Measurements from ENCODE around the gene FAM20A.

The FAM20A gene

GRCh38 chr17:68567035-68567434 is 34.1 kb downstream of the FAM20A start:
- DNase-seq = no peak
- peaks cover 8% of the 10 kb centered on the region for H3K27me3 Mint-ChIP-seq
- H3K4me3 Mint-ChIP-seq = no peak overlapping the region
- ATAC-seq = no peak
- H3K27ac Mint-ChIP-seq = no peak overlapping the region
- no peaks in the 10 kb centered on the region for H3K4me1 Mint-ChIP-seq
- no peaks in the 10 kb centered on the region for H3K9me3 Mint-ChIP-seq

- Mint-ChIP-seq H3K27me3 (peaks cover 8% of the 10 kb centered on the region), H3K4me3 (no peak overlapping the region), H3K4me1 (no peaks in the 10 kb centered on the region), H3K9me3 (no peaks in the 10 kb centered on the region), H3K27ac (no peak overlapping the region)
- ATAC-seq (no peak), DNase-seq (no peak)
Observed at GRCh38 chr17:68566442-68566738, 34.8 kb downstream of the FAM20A start.

DNA sequence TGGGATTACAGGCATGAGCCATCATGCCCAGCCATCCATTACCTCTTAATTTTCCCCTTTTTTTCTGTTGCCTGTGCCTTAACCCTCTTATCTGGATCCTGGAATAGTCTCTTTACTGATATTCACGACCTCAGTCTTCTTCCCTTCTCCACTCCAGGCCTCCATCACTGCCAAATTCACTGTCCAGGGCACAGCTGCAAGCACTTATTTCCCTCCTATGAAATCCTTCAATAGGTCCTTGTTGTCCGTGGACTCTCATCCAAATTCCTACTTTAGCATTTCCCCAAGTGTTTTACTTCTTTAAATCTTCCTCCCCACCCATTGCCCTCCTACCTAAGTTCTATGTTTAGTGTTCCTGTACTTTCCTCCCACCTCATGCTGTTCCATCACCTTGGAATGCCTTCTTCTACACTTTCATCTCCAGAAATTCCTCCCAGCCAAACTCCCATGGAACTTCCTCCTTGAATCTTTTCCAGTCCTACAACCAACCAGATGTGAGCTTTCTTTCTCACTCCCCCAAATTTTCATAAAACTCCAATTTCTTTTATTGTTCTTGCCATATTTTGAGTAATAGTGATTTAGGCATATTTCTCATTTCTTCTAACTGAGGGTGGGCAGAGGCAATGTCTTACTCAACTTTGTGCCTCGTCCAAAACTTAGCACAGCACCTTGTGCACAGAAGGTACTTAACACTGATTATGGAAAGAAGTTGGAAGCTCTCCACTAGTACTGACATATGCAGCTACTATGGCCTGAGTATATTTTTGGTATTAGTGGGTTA is 35.3 kb downstream of the FAM20A start:
- Mint-ChIP-seq H3K4me1 (no peaks in the 10 kb centered on the region), H3K27me3 (peaks cover 8% of the 10 kb centered on the region), H3K9me3 (no peaks in the 10 kb centered on the region), H3K27ac (no peak overlapping the region), H3K4me3 (no peak overlapping the region)
- ATAC-seq (no peak), DNase-seq (no peak)

- Mint-ChIP-seq H3K9me3 (no peaks in the 10 kb centered on the region), H3K4me3 (no peak overlapping the region), H3K4me1 (no peaks in the 10 kb centered on the region), H3K27ac (no peak overlapping the region), H3K27me3 (peaks cover 8% of the 10 kb centered on the region)
- no peak for DNase-seq
- no peak for ATAC-seq
Observed at GRCh38 chr17:68564415-68565111, 36.6 kb downstream of the FAM20A start.

DNA sequence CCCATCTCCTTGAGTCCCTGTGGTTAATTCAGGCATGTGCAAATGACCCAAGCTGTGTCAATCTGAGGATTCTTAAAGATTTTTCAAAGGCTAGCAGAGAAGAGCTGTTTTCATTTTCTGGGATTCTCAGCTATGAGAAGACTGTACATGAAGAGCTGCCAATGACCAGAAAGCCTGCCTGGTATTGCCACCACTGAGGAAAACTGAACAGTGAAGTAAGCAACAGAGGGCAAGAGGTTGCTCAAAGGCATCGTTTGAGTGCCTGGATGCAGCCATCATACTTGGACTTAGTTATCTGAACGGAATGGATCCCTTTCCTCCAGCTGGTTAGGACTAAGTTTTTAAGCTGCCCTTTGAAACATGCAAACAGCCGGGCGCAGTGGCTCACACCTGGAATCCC is 38.4 kb downstream of the FAM20A start:
- H3K4me3 Mint-ChIP-seq = no peak overlapping the region
- H3K27me3 Mint-ChIP-seq = peaks cover 8% of the 10 kb centered on the region
- ATAC-seq (no peak), DNase-seq (no peak)
- H3K27ac Mint-ChIP-seq = no peak overlapping the region
- no peaks in the 10 kb centered on the region for H3K4me1 Mint-ChIP-seq
- H3K9me3 Mint-ChIP-seq = no peaks in the 10 kb centered on the region

- no peak for DNase-seq
- Mint-ChIP-seq H3K4me1 (no peaks in the 10 kb centered on the region), H3K27ac (peak overlapping the region in 1 of 2 donors; percentile 50), H3K9me3 (peaks cover 0 to 4% of the 10 kb centered on the region in 2 donors), H3K4me3 (no peak overlapping the region), H3K27me3 (peaks cover 6% of the 10 kb centered on the region)
- ATAC-seq = no peak
Observed at GRCh38 chr17:68560966-68561720, 40.0 kb downstream of the FAM20A start.

DNA sequence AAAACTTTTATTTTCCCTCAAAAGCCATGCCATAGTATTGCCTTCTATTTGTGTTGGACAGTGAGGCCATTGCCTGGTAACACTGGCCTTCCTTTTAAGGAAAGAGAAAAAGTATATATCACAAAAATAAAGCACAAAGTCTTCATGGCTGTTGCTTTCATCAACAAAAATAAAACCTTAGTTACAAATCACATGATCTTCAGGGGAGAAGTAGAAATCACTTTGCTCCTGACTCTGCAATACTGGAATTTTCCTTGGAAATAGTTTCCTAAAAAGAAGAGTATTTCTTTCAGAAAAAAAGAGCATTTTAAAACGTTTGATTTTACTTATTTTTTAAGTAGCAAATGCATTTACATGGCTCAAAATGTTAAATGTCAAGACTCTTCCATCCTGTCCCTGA is 41.9 kb downstream of the FAM20A start:
- ATAC-seq = no peak
- no peak overlapping the region for H3K27ac Mint-ChIP-seq
- DNase-seq = no peak
- H3K27me3 Mint-ChIP-seq = no peaks in the 10 kb centered on the region
- H3K4me3 Mint-ChIP-seq = no peak overlapping the region
- no peaks in the 10 kb centered on the region for H3K4me1 Mint-ChIP-seq
- H3K9me3 Mint-ChIP-seq = peaks cover 0 to 4% of the 10 kb centered on the region in 2 donors

DNA sequence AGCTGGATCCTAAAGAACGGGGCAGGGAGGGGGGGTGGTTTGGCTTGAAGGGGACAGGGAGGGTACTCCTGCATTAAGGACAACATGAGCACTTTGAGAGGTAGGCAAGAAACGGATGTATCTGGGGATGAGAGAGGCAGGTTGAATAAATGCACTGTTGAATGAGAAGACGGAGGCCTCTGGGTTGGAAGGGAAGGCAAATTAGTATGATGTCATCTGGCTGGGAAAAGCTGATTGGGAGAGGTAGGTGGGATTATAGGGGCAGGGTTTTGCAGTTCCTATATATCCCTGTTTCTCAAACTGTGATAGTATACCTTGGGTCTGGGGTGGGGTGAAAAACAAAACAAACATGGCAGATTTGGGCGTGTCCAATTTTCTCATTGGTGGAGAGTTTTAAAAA is 44.6 kb downstream of the FAM20A start:
- no peaks in the 10 kb centered on the region for H3K27me3 Mint-ChIP-seq
- H3K4me3 Mint-ChIP-seq = no peak overlapping the region
- DNase-seq (no peak), ATAC-seq (no peak)
- H3K9me3 Mint-ChIP-seq = peaks cover 0 to 4% of the 10 kb centered on the region in 2 donors
- no peak overlapping the region for H3K27ac Mint-ChIP-seq
- no peaks in the 10 kb centered on the region for H3K4me1 Mint-ChIP-seq

- no peaks in the 10 kb centered on the region for H3K4me1 Mint-ChIP-seq
- no peaks in the 10 kb centered on the region for H3K9me3 Mint-ChIP-seq
- H3K27ac Mint-ChIP-seq = no peak overlapping the region
- ATAC-seq = no peak
- H3K27me3 Mint-ChIP-seq = no peaks in the 10 kb centered on the region
- no peak overlapping the region for H3K4me3 Mint-ChIP-seq
- DNase-seq = no peak
Observed at GRCh38 chr17:68544111-68544915, 56.9 kb downstream of the FAM20A start.

GRCh38 chr17:68542698-68543463 is 58.3 kb downstream of the FAM20A start:
- ATAC-seq (no peak), DNase-seq (no peak)
- Mint-ChIP-seq H3K4me1 (no peaks in the 10 kb centered on the region), H3K27ac (peak overlapping the region in 1 of 2 donors; percentile 21), H3K4me3 (no peak overlapping the region), H3K9me3 (no peaks in the 10 kb centered on the region), H3K27me3 (no peaks in the 10 kb centered on the region)

- DNase-seq (no peak), ATAC-seq (peak; percentile 27)
- Mint-ChIP-seq H3K9me3 (no peaks in the 10 kb centered on the region), H3K4me1 (no peaks in the 10 kb centered on the region), H3K27me3 (no peaks in the 10 kb centered on the region), H3K27ac (no peak overlapping the region), H3K4me3 (no peak overlapping the region)
Observed at GRCh38 chr17:68541816-68542215, 59.4 kb downstream of the FAM20A start.

DNA sequence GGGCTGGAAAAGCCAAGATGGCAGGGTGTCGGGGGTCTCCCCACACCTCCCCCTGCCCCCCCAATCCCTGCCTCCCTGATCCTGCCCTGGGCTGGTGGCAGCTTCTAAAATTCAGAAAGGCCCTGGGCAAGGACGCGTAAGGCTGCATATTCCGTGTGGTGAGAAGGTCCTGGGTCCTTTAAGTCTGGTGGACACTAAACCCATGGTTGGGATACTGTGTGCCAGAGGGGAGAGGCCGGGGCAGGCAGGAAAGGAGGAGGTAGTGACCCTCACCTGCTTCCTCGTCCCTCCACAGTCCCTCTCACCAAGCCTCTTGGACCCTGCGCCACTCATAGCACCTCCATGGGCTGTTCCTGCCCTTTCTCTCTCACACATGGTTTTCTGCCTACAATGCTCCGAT is 60.2 kb downstream of the FAM20A start:
- Mint-ChIP-seq H3K27me3 (no peaks in the 10 kb centered on the region), H3K9me3 (no peaks in the 10 kb centered on the region), H3K4me1 (no peaks in the 10 kb centered on the region), H3K27ac (no peak overlapping the region), H3K4me3 (no peak overlapping the region)
- no peak for DNase-seq
- ATAC-seq = peak; percentile 35

DNA sequence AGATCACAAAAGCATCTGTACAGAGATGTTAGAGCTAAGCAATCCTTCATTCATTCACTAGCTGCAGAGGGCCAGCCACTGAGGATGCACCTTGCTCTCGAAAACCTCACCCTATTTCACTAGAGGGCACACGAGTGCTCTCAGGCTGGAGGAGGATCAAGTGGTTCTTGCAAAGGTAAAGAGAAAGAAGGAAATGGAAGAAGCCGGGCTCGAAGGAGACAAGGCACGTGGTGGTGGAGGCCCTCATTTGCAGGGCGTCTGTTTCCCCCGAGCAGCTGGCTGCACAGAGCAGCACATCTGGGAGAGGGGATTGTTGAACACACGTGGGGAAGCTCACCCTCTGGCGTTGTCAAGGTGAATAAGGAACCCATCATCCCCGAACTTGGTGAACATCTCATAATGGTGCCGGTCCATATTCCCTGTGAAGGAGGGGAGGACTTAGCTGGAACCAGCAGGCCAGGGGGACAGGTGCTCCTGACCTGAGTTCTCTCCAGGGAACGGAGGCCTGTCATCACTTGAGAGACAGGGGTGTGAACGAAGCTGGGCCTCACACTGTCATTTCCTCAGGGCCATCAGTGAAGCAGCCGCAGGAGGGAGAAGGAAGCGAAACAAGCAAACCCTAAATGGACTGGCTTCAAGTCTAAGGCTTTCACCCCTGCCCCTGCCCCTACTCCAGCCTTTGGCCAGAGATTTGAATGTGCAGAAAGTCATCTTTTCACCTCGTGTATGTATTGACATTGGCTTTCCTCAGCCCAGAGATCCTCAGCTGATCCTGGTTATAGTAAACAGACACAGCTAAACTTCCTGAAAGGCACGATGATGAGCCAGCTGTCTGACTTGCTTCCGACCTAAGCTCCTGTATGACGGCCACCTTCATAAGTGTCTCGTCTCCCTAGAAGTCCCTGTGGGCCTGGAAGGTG is 61.4 kb downstream of the FAM20A start:
- Mint-ChIP-seq H3K27ac (peak overlapping the region in 1 of 2 donors; percentile 79), H3K4me1 (no peaks in the 10 kb centered on the region), H3K27me3 (no peaks in the 10 kb centered on the region), H3K4me3 (no peak overlapping the region), H3K9me3 (no peaks in the 10 kb centered on the region)
- ATAC-seq (peak; percentile 30), DNase-seq (no peak)

DNA sequence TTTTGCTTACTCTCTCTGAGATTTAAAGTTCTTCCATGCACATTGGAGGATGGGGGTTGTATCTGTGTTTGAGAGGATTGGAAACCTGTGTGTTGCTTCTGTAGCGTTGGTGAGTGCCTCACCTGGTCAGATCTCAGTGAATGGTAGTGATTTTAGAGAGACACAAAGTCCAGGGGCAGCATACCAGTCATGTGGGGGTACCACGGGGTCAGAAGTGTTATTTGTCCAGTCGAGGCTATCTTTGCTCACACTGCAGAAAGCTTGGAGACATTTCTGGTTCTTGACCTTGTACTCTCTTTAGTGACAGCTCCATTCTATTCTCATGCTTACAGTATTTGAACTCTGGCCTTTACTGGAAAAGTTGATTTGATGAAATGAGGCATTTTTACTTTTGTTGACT is 65.2 kb downstream of the FAM20A start:
- Mint-ChIP-seq H3K27ac (no peak overlapping the region), H3K4me1 (peaks cover 6% of the 10 kb centered on the region), H3K27me3 (no peaks in the 10 kb centered on the region), H3K4me3 (no peak overlapping the region), H3K9me3 (no peaks in the 10 kb centered on the region)
- no peak for DNase-seq
- ATAC-seq = no peak

Measured in stimulated activated naive CD8-positive, alpha-beta T cell treated with anti-CD3 and anti-CD28 coated beads, Interleukin-15, amount 100 ng/mL, for 72 hours (primary cell).